BE2C (cell line): Measurements from ENCODE around the gene KCNT1.

ENCODE experiments used
- DNase-seq: peaks from one replicate; pipeline ENCODE4 v3.0.0-alpha.2; 2020
- H3K27me3 ChIP-seq: fragments of 250-450 bp; sonication (Bioruptor Pico); 2 replicates; pipeline ENCODE4 v1.5.1; 2020; ENCODE audit warnings: mild to moderate bottlenecking
- H3K36me3 ChIP-seq: fragments of 250-450 bp; sonication (Bioruptor Pico); 2 replicates; pipeline ENCODE4 v1.5.1; 2020; ENCODE audit warnings: mild to moderate bottlenecking
- H3K4me1 ChIP-seq: fragments of 250-450 bp; sonication (Bioruptor Pico); 2 replicates; pipeline ENCODE4 v1.5.1; 2020
- H3K4me3 ChIP-seq: 2 replicates; pipeline ENCODE4 v1.5.1; 2011; ENCODE audit warnings: low read depth, low read length
- H3K9me3 ChIP-seq: fragments of 250-450 bp; sonication (Bioruptor Pico); 2 replicates; pipeline ENCODE4 v1.5.1; 2020
- TF ChIP-seq, protein P1 (sequence below): IDR thresholded peaks from 2 replicates; pipeline ENCODE4 v1.5.1; 2012; ENCODE audit warnings: mild to moderate bottlenecking, low read depth, low read length

Gene KCNT1

DNA sequence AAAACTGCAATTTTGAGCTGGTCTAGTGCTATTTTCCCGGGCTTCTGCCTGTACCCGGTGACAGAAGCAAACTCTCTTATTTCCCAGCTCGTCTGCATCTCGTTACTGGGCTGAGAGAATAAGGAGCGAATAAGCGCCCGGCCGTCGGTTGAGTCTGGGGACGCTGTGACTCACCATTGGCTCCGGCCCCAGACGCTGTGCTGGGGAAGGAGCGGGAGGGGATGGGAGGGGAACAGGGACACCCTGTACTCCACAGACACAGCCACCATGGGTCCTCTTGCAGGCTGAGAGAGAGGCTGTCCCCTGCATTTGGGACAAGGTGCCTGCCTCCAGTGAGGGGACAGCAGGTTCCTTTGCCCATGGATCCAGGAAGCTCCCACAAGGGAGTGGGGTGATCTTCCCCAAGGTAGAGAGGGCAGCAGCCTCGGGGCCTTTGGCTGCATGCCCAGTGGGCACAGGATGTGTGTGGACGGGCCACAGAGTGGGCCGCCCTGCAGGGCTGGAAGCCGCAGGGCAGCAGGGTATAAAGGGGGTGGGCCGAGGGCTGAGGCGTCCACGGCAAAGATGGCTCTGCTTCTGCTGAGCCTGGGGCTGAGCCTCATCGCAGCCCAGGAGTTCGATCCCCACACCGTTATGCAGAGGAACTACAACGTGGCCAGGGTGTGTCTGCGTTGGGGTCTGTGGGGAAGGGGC, 39.1 kb upstream of the KCNT1 start, which contains the start of gene LCN9:
TSS of gene LCN9 (plus strand) at position 552 of the 693 bp plus-strand sequence. CDS start at position 565, 13 bp downstream.
- DNase-seq: peak; percentile 83
- TF ChIP-seq, protein P1, sequence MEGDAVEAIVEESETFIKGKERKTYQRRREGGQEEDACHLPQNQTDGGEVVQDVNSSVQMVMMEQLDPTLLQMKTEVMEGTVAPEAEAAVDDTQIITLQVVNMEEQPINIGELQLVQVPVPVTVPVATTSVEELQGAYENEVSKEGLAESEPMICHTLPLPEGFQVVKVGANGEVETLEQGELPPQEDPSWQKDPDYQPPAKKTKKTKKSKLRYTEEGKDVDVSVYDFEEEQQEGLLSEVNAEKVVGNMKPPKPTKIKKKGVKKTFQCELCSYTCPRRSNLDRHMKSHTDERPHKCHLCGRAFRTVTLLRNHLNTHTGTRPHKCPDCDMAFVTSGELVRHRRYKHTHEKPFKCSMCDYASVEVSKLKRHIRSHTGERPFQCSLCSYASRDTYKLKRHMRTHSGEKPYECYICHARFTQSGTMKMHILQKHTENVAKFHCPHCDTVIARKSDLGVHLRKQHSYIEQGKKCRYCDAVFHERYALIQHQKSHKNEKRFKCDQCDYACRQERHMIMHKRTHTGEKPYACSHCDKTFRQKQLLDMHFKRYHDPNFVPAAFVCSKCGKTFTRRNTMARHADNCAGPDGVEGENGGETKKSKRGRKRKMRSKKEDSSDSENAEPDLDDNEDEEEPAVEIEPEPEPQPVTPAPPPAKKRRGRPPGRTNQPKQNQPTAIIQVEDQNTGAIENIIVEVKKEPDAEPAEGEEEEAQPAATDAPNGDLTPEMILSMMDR: no peak

DNA sequence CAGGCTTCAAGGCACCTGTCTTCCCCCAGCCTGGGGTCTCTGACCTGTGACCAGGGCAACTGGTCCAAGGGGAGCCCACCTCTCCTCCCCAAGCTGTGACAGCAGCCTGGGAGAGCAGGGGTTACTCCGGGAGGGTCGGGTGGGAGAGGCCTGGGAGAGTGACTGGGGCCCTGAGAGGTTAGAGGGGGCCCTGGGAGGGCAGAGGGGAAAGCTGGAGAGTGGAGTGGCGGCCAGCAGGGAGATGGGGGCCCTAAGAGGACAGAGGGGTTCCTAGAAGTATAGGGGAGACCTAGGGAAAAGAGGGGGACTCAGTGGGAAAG, 38.6 kb upstream of the KCNT1 start:
- H3K36me3 ChIP-seq: no peaks in the 10 kb centered on the region
- no peak for DNase-seq
- H3K4me1 ChIP-seq: peaks cover 14% of the 10 kb centered on the region
- no peaks in the 10 kb centered on the region for H3K27me3 ChIP-seq
- no peak overlapping the region for H3K4me3 ChIP-seq
- H3K9me3 ChIP-seq: no peaks in the 10 kb centered on the region
- TF ChIP-seq, protein P1: no peak

More for the DNA sequence above, 39.1 kb upstream of the KCNT1 start, which contains the start of gene LCN9:
- Histone ChIP-seq H3K36me3 (no peaks in the 10 kb centered on the region), H3K9me3 (no peaks in the 10 kb centered on the region), H3K4me1 (peaks cover 14% of the 10 kb centered on the region), H3K27me3 (no peaks in the 10 kb centered on the region), H3K4me3 (peak within 1 kb of the TSS; percentile 10)

DNA sequence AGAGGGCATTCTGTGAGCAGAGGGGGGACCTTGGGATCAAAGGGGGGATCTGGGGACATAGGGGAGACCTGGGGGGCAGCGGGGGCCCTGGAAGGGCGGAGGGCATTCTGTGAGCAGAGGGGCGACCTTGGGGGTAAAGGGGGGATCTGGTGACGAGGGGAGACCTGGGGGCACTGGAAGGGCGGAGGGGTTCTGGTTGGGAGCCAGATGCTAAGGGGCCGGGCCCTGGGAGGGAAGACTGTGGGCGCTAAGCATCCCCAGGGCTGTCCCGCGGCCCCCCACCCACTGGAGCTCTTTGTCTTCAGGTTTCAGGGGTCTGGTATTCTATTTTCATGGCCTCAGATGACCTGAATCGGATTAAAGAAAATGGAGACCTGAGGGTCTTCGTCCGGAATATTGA, 38.1 kb upstream of the KCNT1 start:
- TF ChIP-seq, protein P1: no peak
- Histone ChIP-seq H3K9me3 (no peaks in the 10 kb centered on the region), H3K36me3 (no peaks in the 10 kb centered on the region), H3K27me3 (no peaks in the 10 kb centered on the region), H3K4me1 (peaks cover 14% of the 10 kb centered on the region), H3K4me3 (no peak overlapping the region)
- DNase-seq: no peak

GRCh38 chr9:135664266-135664665, 37.7 kb upstream of the KCNT1 start:
- TF ChIP-seq, protein P1: no peak
- H3K9me3 ChIP-seq: no peaks in the 10 kb centered on the region
- H3K4me3 ChIP-seq: no peak overlapping the region
- no peaks in the 10 kb centered on the region for H3K27me3 ChIP-seq
- DNase-seq: no peak
- peaks cover 14% of the 10 kb centered on the region for H3K4me1 ChIP-seq
- H3K36me3 ChIP-seq: no peaks in the 10 kb centered on the region

DNA sequence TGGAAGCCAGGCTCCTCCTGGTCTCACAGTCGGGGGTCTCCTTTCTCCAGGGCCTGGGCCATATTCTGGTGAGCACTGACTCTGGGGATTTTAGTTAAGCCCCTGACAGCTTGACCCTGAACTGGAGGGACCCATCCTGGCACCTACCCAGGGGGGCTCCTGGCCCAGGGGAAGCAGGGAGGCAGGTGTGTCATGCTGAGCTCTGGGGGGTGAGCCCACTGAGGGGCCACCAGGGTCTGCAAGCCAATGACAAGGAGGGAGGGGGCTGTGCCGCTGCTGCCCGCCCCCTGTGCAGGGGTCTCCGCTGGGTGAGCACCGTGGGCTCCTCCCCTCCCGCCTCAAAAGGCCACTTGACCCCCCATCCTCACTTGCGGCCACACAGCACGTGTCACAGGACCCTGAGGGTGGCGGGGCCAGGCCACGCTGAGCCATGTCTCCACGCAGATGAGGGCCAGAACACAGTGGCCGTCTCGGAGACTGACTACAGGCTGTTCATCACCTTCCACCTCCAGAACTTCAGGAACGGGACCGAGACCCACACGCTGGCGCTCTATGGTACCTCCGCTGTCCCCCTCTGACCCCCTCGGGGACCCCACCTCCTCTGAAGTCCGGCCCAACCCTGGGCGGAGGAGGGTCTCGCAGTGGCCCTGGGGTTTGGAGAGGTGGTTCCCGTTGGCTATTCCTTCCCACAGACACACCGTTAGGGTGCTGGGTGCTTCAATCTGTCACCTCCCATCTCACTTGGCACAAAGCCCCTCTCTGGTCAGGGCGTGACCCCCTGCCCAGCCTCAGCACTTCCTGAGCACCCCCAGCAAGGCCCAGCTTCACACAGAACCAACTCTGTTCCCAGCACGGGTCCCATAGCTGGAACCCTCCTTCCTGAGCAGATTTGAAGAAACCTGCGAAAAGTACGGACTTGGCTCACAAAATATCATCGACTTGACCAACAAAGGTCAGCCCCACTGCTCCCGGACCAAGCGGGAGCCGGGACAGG, 36.9 kb upstream of the KCNT1 start:
- Histone ChIP-seq H3K9me3 (no peaks in the 10 kb centered on the region), H3K36me3 (no peaks in the 10 kb centered on the region), H3K27me3 (no peaks in the 10 kb centered on the region; the same call in 1 of the 2 replicates), H3K4me1 (peaks cover 14% of the 10 kb centered on the region), H3K4me3 (no peak overlapping the region)
- TF ChIP-seq, protein P1: no peak
- DNase-seq: no peak
